Measurements from ENCODE around the gene MAPK8IP1.

DNA sequence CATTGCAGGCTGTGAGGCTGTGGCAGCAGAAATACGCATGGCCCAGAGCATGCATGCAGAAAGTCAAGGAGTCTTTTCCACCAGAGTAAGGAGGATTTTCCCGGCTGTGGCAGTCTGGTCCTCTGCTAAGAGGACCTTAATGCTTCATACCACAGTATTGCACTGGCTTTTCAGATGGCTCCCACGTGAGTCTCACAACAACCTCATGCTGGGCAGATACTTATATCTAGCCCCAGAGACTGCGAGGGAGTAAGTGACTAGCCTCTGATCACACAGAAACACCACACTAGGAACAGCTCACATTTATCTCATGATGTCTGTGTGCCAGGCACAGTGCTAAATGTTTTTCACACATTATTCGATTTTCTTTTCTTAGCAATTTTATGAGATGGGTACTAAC, 30.1 kb upstream of the MAPK8IP1 start:
- TF ChIP-seq, protein P1, sequence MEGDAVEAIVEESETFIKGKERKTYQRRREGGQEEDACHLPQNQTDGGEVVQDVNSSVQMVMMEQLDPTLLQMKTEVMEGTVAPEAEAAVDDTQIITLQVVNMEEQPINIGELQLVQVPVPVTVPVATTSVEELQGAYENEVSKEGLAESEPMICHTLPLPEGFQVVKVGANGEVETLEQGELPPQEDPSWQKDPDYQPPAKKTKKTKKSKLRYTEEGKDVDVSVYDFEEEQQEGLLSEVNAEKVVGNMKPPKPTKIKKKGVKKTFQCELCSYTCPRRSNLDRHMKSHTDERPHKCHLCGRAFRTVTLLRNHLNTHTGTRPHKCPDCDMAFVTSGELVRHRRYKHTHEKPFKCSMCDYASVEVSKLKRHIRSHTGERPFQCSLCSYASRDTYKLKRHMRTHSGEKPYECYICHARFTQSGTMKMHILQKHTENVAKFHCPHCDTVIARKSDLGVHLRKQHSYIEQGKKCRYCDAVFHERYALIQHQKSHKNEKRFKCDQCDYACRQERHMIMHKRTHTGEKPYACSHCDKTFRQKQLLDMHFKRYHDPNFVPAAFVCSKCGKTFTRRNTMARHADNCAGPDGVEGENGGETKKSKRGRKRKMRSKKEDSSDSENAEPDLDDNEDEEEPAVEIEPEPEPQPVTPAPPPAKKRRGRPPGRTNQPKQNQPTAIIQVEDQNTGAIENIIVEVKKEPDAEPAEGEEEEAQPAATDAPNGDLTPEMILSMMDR (IDR thresholded peaks at IDR 0.05) = no peak
- TF ChIP-seq POLR2AphosphoS5 (IDR thresholded peaks at IDR 0.05; ENCODE audit: low read depth, low read length) = no peak
- no peak for TF ChIP-seq SIN3A (IDR thresholded peaks at IDR 0.05; ENCODE audit: borderline replicate concordance, insufficient read depth, low read depth, low read length)
